ENCODE results near the gene INTS14. TPM values are rescaled to one million over a fixed set of nuclear protein-coding genes. Genes with fewer than 3 reads are reported as not detected.

INTS14 gene
- total RNA-seq, 1 donor from 2014 or later = 54.2 TPM

DNA sequence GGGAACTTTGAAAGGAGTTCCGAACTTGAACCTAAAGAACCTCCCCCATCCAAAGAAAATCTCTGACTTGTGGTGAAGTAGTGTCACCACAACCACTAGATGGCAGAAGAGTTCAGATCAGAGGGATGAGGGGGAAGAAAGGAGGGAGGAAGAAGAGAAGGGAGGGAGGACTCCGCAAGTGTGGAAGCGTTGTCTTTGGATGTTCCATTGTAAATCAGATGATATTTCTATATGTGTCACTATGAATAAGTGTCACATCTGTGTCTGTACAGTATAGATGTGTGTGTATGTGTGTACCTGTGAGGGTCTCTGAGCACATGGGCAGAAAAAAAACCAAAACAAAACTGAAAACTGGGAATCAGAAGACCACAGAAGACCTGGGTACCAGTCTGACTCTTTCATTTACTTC, 27.8 kb upstream of the INTS14 start:
- Histone ChIP-seq H3K9ac (no peak overlapping the region), H3K27me3 (no peaks in the 10 kb centered on the region), H3K9me3 (ENCODE audit: low read depth) (no peaks in the 10 kb centered on the region), H3K79me2 (ENCODE audit: low read depth) (no peaks in the 10 kb centered on the region), H2AFZ (replicated peaks) (no peak overlapping the region), H3K4me1 (peaks cover 4% of the 10 kb centered on the region), H3K36me3 (no peaks in the 10 kb centered on the region), H4K20me1 (ENCODE audit: low read depth) (peaks cover 8% of the 10 kb centered on the region), H3K4me3 (no peak overlapping the region), H3K27ac (no peak overlapping the region), H3F3A (ENCODE audit: low read depth) (no peaks in the 10 kb centered on the region), H3K4me2 (no peak overlapping the region)
- Mint-ChIP-seq H3K4me3 (no peak overlapping the region), H3K9me3 (no peaks in the 10 kb centered on the region), H3K4me1 (no peaks in the 10 kb centered on the region), H3K27me3 (ENCODE audit: insufficient read depth, low read depth) (no peaks in the 10 kb centered on the region), H3K27ac (no peak overlapping the region), H3K36me3 (no peaks in the 10 kb centered on the region)
- DNase-seq (ENCODE audit: low spot score) = peak; percentile 83
- TF ChIP-seq EZH2 (IDR thresholded peaks at IDR 0.05) (no peak), EZH2phosphoT487 (IDR thresholded peaks at IDR 0.05) (no peak), CTCF (IDR thresholded peaks at IDR 0.05) (peak; percentile 85)

DNA sequence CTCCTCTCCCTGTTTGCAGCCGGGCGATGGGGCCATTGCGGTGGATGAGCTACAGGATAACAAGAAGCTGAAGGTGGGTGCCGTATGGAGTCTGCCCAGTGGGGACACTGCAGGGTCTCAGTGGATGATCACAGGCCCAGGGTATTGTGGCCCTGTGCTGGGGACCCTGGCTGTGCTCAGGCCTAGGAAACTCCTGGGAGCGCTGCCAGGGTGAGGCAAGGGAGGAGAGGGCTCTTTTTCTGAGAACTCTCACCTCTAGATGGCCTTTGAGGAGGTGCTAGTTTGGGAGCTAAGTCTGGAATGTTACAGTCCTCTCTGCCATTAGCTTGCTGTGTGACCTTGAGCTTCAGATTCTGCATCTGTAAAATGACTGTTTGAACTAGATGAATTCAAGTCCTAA, 27.2 kb upstream of the INTS14 start:
- no peaks in the 10 kb centered on the region for H3K27me3 ChIP-seq
- H3K27ac ChIP-seq = no peak overlapping the region
- no peaks in the 10 kb centered on the region for H3F3A ChIP-seq (ENCODE audit: low read depth)
- H3K36me3 ChIP-seq = no peaks in the 10 kb centered on the region
- H2AFZ ChIP-seq (replicated peaks) = no peak overlapping the region
- no peak overlapping the region for H3K4me3 ChIP-seq
- peaks cover 8% of the 10 kb centered on the region for H4K20me1 ChIP-seq (ENCODE audit: low read depth)
- Mint-ChIP-seq H3K27me3 (ENCODE audit: insufficient read depth, low read depth) (no peaks in the 10 kb centered on the region), H3K9me3 (no peaks in the 10 kb centered on the region), H3K4me1 (no peaks in the 10 kb centered on the region), H3K4me3 (no peak overlapping the region), H3K27ac (no peak overlapping the region), H3K36me3 (no peaks in the 10 kb centered on the region)
- DNase-seq (ENCODE audit: low spot score) = no peak
- H3K9me3 ChIP-seq (ENCODE audit: low read depth) = no peaks in the 10 kb centered on the region
- no peaks in the 10 kb centered on the region for H3K79me2 ChIP-seq (ENCODE audit: low read depth)
- H3K9ac ChIP-seq = no peak overlapping the region
- no peak overlapping the region for H3K4me2 ChIP-seq
- TF ChIP-seq CTCF (IDR thresholded peaks at IDR 0.05) (no peak), EZH2 (IDR thresholded peaks at IDR 0.05) (no peak), EZH2phosphoT487 (IDR thresholded peaks at IDR 0.05) (no peak)
- H3K4me1 ChIP-seq = peaks cover 4% of the 10 kb centered on the region

GRCh38 chr15:65634356-65634755, 23.4 kb upstream of the INTS14 start:
- Histone ChIP-seq H3K36me3 (no peaks in the 10 kb centered on the region), H3K27ac (no peak overlapping the region), H3K27me3 (no peaks in the 10 kb centered on the region), H3F3A (ENCODE audit: low read depth) (no peaks in the 10 kb centered on the region), H3K4me1 (peaks cover 4% of the 10 kb centered on the region), H3K4me2 (no peak overlapping the region), H2AFZ (replicated peaks) (no peak overlapping the region), H3K9me3 (ENCODE audit: low read depth) (no peaks in the 10 kb centered on the region), H4K20me1 (ENCODE audit: low read depth) (peaks cover 3% of the 10 kb centered on the region), H3K9ac (no peak overlapping the region), H3K79me2 (ENCODE audit: low read depth) (no peaks in the 10 kb centered on the region), H3K4me3 (no peak overlapping the region)
- H3K4me3 Mint-ChIP-seq = no peak overlapping the region
- no peak overlapping the region for H3K27ac Mint-ChIP-seq
- no peak for DNase-seq (ENCODE audit: low spot score)
- TF ChIP-seq EZH2 (IDR thresholded peaks at IDR 0.05) (no peak), EZH2phosphoT487 (IDR thresholded peaks at IDR 0.05) (no peak), CTCF (IDR thresholded peaks at IDR 0.05) (no peak)
- H3K36me3 Mint-ChIP-seq = no peaks in the 10 kb centered on the region
- H3K27me3 Mint-ChIP-seq (ENCODE audit: insufficient read depth, low read depth) = no peaks in the 10 kb centered on the region
- H3K4me1 Mint-ChIP-seq = peaks cover 4% of the 10 kb centered on the region
- no peaks in the 10 kb centered on the region for H3K9me3 Mint-ChIP-seq
